Astrocyte of the spinal cord (primary cell): ENCODE data around the gene GABBR2.

ENCODE experiments used
- DNase-seq: peaks from one replicate; pipeline ENCODE4 v3.0.0; 2011; ENCODE audit warnings: low read depth, low spot score
- H3K4me3 ChIP-seq: 2 replicates; pipeline ENCODE4 v1.5.1; 2011; ENCODE audit warnings: low read depth, mild to moderate bottlenecking, low read length, moderate library complexity
- in situ Hi-C: cut with HindIII; loops from 2 replicates; pipeline ENCODE4 v1.10.0; 2017; ENCODE audit warnings: low sequenced_read_pairs
- TF ChIP-seq, protein P1 (sequence below): IDR thresholded peaks from 2 replicates; pipeline ENCODE4 v1.5.1; 2012; ENCODE audit warnings: low read depth, mild to moderate bottlenecking, low read length, inconsistent platforms

The GABBR2 gene

DNA sequence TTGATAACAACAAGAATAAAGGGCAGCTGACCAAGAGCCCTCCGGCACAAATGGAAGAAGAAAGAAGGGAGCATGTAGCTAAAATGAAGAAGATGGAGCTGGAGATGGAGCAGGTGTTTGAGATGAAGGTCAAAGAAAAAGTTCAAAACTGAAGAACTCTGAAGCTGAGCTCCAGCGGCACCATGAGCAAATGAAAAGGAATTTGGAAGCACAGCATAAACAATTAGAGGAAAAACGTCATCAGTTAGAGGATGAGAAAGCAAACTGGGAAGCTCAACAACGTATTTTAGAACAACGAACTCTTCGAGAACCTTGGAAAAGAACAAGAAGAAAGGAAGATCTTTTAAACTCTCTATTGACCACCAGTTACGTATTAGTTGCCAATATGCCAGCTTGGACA, 100.9 kb downstream of the GABBR2 start:
- no peak overlapping the region for H3K4me3 ChIP-seq
- peak; percentile 71 for DNase-seq
- in situ Hi-C loops, result no loop called here
- TF ChIP-seq, protein P1, sequence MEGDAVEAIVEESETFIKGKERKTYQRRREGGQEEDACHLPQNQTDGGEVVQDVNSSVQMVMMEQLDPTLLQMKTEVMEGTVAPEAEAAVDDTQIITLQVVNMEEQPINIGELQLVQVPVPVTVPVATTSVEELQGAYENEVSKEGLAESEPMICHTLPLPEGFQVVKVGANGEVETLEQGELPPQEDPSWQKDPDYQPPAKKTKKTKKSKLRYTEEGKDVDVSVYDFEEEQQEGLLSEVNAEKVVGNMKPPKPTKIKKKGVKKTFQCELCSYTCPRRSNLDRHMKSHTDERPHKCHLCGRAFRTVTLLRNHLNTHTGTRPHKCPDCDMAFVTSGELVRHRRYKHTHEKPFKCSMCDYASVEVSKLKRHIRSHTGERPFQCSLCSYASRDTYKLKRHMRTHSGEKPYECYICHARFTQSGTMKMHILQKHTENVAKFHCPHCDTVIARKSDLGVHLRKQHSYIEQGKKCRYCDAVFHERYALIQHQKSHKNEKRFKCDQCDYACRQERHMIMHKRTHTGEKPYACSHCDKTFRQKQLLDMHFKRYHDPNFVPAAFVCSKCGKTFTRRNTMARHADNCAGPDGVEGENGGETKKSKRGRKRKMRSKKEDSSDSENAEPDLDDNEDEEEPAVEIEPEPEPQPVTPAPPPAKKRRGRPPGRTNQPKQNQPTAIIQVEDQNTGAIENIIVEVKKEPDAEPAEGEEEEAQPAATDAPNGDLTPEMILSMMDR, result no peak

DNA sequence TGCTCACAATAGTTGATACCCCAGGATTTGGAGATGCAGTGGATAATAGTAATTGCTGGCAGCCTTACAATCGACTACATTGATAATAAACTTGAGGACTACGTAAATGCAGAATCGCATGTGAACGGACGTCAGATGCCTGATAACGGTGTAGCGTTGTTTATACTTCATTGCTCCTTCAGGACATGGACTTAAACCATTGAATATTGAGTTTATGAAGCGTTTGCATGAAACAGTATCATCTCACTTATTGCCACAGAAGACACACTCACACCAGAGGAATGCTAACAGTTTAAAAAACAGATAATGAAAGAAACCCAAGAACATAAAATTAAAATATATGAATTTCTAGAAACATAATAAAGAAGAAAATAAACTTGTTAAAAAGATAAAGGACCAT, 101.6 kb downstream of the GABBR2 start:
- no peak for DNase-seq
- in situ Hi-C loops, result no loop called here
- no peak overlapping the region for H3K4me3 ChIP-seq
- TF ChIP-seq, protein P1, result no peak

DNA sequence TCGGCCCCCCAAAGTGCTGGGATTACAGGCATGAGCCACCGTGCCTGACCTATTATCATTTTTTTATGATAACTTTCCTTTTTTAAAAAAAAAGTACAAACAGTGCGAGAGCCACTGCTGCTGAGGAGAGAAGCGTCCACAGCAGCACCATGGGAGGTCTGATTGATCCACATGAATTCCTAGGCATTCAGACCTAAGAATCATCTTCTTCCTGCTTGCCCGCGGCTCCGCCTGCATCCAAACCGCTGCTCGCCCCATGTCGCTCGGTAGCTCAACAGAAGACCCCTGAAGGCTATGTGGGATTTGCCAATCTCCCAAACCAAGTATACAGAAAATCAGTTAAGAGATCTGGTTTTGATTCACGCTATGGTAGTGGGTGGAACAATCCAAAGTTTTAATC, 102.0 kb downstream of the GABBR2 start:
- in situ Hi-C loops, result no loop called here
- DNase-seq, result no peak
- no peak overlapping the region for H3K4me3 ChIP-seq
- TF ChIP-seq, protein P1, result no peak

DNA sequence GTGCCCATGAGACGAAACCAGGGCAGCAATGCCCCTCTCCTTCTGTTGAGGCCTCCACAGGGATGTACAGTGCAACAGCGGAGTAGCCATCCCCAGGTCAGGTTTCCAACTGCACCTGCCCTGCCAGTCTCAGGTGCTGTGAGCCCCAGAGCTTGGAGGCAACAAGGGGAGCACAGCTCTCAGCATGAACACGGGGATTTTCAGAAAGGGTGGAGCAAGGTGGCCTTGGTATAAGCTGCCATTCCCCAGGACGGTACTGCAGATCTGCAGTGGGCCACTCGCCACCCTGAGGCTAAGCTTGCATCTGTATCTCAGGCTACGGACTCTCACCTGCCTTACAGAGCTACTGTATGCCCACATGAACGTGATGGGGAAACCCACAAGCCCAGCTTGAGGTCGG, 103.6 kb downstream of the GABBR2 start:
- in situ Hi-C loops, result no loop called here
- TF ChIP-seq, protein P1, result no peak
- DNase-seq, result no peak
- H3K4me3 ChIP-seq, result no peak overlapping the region

DNA sequence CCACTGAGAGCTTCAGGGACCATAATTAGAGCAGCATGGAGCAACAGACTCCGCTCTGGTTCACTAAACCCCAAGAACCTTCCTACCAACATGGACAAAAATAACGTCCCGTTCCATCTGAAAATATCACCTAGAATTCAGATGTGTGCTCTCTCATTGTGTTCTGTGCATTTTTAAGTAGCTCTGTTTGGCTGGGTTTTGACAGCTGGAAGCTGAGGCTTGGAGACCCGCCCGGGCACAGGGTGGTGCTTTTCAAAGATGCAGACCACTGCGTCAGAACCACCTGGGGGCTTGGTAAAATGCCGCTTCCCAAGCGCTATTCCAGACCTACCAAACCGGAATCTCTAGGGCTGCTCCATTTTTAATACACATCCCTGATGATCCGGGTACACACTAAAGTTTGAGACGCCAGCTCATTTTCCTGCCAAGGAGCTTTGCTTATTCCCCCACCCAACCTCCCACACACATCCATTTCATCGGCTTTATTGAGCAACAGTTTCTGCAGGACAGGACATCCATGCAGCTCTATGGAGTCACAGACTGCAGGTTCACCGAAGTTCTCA, 104.8 kb downstream of the GABBR2 start:
- no peak overlapping the region for H3K4me3 ChIP-seq
- peak; percentile 63 for DNase-seq
- TF ChIP-seq, protein P1, result no peak
- in situ Hi-C loops, result no loop called here

DNA sequence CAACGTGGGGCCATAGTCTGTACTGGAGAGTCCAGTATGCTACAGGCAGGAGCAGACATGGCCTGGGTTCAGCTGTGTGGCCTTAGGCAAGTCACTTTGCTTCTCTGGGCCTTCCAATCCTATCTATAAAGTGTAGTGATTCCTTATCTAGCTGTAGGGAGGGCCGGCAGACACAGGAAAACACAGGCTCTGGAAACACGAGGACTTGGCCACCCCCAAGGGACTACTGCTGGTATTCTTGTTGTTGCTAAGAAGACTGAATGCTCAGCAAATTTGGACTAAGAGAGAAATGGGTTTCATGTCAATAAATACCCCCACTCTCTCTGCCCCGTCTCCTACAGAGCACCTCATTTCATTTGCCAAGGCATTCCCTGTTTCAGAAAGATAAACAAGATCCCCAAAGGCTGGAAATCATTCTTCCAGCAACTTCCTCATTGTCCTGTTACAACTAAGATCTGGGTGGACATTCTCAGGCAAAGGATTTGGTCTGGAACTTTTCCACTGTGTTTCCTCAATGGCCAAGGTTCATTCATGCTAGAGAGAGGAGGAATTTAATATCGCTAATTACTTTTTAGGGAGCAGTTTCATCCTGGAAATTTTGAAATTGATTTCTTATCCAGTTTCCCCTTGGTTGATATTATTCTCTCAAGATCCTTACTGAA, 105.8 kb downstream of the GABBR2 start:
- H3K4me3 ChIP-seq, result no peak overlapping the region
- in situ Hi-C loops, result no loop called here
- no peak for DNase-seq
- TF ChIP-seq, protein P1, result no peak
